GM04504 (cell line): Measurements from ENCODE around the gene TYW1B.
"Not testable (repeated sequence)": the region's sequence is repeated elsewhere in the genome, so short reads cannot be mapped to it uniquely, and the experiment has no call there.

Source experiments
- DNase-seq: peaks from one replicate; pipeline ENCODE4 v3.0.0-alpha.2; 2012; ENCODE audit warnings: low read depth

The TYW1B gene

DNA sequence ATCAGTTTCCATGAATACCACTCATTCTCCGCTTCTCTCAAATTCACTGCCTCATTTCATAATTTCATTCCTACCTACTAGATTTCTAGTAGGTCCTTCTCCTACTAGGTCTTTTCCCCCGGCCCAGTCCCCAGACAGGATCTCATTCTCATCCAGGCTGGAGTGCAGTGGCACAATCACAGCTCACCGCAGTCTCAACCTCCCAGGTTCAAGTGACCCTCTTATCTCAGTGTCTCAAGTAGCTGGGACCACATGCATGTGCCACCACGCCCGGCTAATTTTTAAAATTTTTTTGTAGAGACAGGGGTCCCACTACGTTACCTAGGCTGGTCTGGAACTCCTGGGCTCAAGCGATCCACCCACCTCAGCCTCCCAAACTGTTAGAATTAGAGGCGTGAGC is 132.5 kb downstream of the TYW1B start:
- DNase-seq, result not testable (repeated sequence)

DNA sequence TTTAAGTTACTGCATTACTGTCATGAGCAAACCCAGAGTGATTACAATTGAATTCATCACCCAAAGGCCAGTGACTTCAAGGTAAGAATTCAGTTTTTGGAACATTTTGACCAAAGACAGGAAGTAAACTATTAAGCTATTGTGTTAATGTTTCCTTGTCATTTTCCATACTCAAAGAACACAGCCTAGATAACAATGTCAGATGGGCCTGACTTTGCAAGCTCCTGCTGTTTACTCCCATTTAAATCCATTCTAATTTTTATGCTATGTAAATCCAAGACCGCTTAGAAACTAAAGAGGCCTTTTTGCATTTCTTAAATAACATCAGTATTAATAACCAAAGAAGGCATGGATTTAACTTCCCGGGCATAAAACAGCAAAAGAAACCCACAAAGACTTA is 136.6 kb downstream of the TYW1B start:
- DNase-seq, result not testable (repeated sequence)

DNA sequence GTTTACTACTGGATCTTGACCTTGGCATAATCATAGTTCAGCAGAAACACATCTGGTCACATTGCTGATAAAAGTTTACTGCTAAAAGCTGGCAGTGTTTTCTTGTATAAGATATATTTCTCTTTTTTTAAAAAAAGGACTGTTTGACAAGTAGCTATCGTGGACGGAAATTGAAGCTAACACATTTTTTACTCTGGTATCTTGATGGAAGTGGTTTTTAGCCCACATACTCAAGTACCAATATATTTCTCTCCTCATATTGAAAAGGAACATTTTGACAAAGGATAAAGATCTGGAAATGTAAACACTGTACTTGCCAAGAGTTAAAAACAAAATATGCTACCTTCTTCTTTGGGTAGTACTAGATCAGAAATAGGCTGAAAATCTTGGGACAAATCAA is 137.8 kb downstream of the TYW1B start:
- DNase-seq, result not testable (repeated sequence)

DNA sequence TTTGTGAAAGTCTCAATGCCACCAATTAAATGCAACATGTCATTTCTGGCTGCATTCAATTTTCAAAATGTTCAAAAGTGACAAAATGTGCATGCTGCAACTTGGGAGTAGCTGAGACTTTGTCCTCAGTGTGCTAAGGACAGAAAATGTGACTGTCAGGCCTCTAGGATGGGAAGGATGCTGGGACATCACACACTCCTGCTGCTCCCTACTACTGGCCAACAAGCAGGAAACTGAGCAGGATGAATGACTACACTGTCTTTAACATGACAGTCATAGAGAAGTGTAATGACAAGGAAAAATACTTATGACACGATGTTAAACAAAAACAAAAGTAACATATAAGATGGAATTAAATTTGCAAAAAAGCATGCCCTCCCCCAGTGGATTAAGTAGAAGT is 138.7 kb downstream of the TYW1B start:
- DNase-seq, result not testable (repeated sequence)

DNA sequence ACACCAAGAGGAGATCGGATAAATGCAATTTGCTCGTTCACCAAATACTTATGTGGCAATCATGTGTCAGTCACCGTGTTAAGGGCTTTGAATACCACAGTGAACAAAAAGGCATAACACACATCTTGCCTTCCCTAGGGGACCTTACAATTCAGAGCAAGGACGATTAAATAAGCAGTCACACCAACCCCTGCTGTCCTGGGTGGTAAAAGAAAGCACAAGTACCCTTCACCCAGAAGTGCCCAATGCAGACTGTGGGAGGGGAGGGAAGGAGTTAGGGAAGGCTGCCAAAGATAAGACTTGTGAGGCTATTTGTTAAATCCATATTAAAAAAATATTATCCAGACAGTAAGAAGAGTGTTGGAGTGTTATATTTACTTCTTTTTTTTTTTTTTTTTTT is 146.8 kb downstream of the TYW1B start:
- not testable (repeated sequence) for DNase-seq

DNA sequence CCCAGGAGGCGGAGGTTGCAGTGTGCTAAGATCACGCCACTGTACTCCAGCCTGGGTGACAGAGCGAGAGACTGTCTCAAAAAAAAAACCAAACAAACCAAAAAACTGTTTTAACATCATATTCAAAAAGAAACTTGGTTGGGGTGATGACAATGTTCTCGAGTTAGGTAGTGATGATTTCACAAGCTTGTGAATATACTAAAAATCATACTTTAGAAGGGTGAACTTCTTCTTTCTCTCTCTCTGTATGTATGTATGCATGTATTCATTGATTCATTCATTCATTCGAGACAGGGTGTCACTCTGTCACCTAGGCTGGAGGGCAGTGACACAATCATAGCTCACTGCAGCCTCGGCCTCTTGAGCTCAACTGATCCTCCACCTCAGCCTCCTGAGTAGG is 151.1 kb downstream of the TYW1B start:
- DNase-seq, result not testable (repeated sequence)

DNA sequence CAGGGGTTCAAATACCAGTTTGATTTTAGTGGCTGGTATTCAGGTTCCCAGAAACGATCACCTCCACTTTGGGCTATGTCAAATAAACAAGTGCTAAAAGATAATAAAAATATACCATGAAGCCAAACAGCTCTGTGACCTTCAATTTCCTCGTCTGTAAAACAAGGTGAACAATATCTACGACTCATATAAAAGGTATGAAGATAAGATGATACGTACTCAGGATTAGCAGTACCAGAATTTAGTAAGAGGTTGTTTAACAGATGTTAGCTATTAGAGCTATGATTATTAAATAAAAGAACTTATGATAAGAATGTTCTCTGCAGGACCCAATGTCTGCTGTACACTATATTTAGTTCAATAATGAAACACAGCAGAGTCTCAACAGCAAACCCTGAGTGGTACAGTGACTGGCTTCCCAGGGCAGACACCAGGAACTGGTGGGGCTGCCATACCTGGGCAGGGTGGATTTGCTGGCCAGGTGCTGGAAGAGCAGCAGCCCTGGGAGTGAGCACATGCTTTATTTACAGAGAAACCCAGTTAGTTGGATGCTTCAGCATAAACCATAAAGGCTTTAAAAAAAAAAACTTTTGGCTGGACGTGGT is 151.8 kb downstream of the TYW1B start:
- DNase-seq, result not testable (repeated sequence)

DNA sequence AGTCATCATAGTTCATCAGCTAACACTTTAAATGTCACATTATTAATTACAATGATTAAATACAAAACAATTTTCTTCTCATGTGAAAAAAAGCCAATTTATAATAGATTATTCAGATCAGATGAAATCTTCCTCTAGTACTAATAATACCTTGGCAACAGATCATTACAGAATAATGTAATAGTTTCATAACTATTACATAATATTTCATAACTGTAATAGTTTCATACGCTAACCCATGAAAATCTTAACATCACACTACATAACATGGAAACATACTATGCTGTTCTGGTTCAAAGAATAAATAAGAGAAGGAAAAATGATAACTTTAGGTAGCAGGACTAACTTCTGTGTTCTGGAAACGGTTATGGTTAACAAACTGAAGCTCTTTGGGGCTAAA is 152.3 kb downstream of the TYW1B start:
- not testable (repeated sequence) for DNase-seq

DNA sequence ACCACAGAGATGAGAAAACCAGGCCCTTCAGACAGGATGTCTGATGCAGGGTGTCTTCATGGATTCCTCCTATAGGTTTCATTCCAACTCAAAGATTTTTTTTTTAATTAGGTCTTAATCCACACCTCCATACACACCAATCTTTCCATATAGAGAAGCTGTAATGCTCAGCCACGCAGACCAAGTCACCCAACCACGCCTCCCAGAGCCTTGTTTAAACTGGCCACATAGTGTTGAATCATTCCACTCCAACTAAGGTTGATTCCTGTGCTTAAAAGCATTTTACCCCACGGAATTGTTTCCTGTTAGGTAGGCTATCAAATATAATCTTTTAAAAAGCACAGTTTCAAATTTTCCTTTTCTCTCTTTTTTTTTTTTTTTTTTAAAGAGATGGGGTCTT is 153.6 kb downstream of the TYW1B start:
- no peak for DNase-seq

DNA sequence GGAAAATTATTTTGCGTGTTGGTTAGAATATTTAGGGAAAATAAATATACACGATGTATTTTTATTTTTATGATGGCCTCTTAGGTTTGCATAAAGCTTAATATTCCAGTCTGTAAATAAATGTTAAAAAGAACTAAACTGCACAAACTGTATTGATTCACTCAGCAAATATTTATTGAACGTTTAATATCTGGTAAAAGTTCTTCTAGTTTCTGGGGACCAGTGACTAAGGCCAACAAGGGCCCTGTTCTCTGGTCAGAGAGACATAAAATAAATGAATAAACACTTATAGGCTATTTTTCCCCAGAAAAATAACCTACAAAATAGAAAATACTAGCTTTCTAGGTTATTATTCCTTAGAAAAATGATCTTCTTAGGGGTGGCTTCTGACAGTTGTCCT is 157.2 kb downstream of the TYW1B start:
- not testable (repeated sequence) for DNase-seq

DNA sequence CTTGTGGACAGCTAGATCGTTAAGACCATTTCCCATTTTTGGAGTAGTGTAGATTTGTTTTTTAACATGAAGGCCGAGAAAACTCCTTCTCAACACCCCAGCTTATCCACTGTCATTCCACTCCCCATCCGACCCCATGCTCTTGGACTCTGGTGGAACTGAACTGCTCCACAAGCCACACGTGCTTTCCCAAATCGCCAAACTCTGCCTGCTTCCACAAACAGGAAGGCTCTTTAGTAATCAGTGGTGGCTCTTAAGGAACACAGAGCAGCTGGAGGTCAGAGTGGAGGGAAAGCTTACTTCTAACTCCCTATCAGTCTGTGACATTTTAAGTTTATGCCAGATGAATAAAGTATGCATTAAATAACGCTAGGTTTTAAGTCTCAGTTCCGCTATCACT is 159.6 kb downstream of the TYW1B start:
- DNase-seq, result not testable (repeated sequence)

DNA sequence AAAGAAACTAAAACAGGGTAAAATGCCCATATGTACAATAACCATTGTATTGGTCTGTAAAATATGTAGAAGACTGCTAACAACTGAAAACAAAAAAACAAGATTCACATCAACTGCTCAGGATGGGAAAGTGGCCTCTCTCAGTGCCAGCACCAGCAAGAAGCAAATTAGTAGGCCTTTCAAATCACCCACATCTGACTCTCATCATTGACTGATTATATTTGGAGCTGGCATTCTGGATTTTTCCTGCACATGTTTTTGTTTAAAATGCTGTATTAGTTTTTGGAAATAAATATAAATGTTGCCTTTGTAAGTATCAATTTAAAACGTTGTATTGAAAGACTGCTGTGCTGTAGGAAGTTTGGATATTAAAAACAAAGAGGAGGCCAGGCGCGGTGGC is 161.0 kb downstream of the TYW1B start:
- not testable (repeated sequence) for DNase-seq

DNA sequence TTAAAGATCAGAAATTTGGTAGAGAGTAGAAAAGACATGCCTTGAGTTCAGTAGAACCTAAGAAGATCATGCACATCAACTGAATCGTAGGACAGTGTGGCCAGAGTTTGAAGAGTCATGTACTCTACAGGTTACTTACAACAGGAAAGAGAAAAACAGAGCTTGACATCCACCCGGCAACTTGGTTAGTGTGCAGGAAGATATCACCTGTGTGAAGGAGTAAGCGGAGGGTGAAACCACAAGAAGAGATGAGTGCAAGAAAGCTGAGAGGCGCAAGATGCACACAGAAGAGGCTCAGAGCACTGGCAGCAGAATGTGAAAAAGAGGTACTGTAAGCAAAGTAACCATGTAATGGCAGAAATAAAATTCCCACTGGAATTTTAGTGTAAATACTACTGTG is 179.4 kb downstream of the TYW1B start:
- DNase-seq, result not testable (repeated sequence)

DNA sequence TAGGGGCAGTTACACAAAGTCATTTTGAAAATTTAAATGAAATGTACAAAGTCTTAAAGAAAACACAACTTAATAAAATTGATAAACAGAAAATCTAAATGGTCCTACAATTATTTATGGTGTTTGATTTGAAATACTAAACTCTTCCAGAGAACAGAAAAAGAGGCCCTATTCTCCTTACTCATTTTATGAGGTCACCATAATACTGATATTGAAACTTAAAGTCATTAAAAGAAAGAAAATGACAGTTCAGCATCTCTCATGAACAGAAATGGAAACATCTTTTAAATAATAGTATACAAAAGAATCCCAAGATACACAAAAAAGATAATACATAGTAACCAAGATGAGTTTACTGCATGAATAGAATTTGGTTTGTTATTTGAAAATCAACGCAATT is 184.3 kb downstream of the TYW1B start:
- not testable (repeated sequence) for DNase-seq

DNA sequence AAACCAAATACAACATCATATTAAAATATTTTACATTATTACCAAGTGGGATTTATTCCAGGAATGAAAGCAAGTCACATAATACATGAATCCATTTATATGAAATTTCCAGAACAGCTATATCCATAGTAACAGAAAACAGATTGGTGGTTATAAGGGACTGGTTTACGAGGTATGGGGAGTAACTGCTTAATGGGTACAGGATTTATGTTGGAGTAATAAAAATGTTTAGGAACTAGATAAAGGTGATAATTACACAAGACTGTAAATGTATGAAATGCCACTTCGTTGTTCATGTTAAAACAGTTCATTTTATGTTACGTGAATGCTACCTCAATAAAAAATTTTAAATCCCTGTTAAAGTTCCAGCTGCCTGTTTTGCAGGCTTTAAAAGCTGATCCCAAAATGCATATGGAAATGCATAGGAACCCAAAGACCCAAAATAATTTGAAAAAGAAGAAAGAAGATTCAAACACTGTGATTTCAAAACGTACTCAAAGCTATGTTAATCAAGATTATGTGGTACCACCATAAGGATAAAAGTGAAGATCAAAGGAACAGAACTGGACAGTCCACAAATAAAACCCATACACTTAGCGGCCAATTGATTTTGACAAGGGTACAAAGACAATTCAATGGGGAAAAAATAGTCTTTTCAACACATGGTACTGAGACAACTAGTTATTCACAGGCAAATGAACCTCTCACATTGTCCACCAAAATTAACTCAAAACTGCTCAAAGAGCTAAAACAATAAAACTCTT is 186.3 kb downstream of the TYW1B start:
- DNase-seq, result not testable (repeated sequence)

DNA sequence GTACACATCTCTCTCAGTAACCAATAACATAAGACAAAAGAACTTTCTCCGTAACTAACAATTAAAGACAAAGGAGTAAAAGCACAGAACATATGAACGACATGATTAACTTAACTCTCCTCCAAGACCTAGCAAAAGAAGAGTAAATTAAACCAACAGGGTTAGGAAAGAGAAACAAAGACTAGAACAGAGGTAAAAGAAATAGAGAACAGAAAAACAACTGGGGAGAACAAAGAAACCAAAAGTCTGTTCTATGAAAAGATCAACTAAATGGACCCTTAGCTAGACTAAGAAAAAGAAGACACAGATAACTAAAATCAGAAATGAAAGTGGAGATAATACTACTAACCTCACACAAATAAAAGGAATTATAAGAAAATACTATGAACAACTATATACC is 187.3 kb downstream of the TYW1B start:
- not testable (repeated sequence) for DNase-seq

DNA sequence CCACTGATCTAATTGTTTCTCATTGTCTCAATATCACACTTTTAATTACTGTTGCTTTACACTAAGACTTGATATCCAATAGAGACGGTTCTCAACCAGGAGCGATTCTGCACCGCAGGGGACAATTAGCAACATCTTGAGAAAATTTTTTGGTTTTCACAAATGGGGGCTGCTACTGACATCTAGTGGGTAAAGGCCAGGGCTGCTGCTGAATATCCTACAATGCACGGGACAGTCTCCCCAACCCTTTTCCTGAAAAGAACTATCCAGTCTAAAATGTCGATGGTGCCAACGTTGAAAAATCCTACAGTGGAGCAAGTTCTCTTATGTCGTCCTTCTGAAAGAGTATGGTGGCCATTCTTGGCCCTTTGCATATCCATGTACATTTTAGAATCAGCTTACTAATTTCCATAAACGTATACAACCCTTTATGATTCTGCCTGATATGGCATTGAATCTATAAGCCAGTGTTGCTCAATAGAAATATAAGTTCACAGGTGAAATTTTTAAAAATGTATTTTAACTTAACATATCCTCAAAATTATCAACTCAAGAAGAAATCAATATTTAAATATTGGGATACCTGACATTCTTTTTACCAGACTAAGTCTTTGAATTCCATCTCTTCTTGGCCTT is 192.6 kb downstream of the TYW1B start:
- DNase-seq, result not testable (repeated sequence)

DNA sequence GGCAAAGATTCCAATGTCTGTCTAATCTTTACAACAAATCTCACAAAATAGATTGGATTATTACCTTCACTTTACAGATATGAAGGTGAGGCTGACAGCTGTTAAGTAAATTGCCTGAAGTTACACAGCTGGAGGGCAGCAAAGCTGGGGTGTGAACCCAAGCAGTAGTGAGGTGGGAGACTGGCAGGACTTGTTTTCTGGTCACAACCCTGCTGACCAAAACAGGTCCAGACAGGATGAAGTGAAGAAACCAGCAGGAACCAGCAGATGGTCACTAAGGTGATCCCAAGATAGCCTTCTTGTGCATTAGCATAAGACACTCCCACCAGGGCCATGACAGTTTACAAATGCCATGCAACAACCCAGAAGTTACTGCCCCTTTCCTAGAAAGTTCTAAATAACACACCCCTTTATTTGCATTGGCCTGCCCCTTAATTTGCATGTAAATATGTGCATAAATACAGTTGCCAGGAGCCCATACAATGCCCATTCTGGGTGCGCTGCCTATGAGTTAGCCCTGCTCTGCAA is 195.2 kb downstream of the TYW1B start:
- peak; percentile 1 for DNase-seq

DNA sequence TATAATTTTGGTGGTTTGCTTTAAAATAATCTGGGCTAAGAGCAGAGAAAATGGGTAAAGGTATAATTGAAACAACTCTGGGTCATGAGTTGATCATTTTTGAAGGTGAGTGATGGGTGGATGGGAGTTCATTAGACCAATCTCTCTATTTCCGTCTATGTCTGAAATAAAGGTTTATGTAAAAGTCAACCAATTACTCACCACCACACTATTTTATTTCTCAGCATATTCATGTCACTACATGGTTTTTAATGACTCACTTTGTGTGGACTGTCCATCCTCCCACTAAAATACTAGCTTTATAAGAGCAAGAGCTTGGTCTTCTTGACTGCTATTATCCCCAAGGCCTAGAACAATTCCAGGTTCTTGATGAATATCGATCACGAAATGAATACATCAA is 199.6 kb downstream of the TYW1B start:
- not testable (repeated sequence) for DNase-seq

DNA sequence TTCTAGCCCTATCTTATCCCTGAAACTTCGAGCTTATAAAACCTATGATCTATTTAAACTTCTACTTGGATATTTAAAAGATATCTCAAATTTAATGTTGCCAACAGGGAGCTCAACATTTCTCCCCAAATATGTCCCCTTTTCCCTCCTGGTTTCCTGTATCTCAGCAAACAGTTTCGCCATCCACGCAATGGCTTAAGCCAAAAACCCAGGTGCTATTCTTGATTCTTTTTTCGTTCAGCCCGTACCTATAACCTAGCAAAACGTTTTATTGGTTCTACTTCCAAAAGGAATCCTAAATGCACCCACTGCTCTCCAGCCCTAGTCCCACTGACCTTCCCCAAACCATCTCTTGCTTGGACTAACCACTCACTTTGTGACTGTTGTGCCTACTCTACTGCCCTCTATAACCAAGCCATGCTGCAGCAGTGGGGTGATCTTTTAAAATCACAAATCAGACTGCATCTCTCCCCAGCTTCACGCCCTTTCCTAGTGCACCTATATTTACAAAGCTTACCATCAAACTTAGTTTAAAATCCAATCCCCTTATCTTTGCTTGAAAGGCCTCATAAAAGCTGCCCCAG is 201.5 kb downstream of the TYW1B start:
- not testable (repeated sequence) for DNase-seq

DNA sequence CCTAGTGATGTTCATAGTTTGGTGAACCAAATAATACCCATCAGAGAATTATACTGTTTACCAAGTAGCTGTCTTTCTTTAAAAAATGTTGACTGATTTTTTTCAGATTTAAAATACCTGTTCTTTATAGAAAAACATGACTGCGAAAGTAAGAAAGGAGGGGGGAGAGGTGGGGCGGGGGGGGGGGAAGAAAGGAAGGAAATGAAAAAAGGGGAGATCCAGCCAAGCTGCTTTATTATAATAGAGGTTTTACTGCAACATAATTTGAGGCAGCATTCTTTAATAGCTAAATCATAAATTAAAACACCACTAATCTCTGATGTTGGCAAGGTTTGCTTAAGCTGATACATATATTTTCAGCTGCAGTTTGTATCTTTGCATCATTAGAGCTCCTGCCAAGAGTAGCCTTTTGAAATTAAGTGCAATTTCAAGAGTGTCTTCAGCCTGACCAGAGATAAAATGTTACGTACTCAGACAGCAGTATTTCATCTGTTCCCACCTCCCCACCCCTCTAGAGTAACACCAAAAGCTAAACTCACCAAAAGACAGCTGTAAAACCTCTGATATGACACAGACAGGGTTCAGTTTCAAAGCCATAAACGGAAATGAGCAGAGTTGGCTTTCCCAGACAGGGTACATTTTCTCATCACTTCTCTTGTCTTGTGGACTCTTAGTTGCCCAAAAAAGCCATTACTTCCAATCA is 202.1 kb downstream of the TYW1B start:
- DNase-seq, result not testable (repeated sequence)

DNA sequence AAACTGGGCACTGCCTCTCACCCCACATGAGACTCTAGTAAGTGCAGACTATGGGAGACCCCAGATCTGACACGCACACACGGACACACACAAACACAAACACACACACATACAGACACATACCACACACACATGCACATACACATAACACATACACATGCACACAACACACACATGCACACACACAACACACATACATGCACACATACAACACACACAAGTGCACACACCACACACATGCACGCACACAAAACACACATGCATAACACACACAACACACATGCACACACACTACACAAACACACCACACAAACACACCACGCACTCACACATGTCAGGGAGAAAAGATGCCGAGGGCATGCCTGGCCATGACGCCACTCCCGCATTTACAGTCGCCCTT is 205.5 kb downstream of the TYW1B start:
- DNase-seq, result no peak
